Right lobe of liver (tissue), 4 donors: ENCODE data around the gene ATP8B2.

Experiments used
- POLR2A ChIP-seq: fragments of 450-650 bp; IDR thresholded peaks from one replicate; pipeline ENCODE4 v1.6.1; 2017; ENCODE audit warnings: antibody characterized with exemption, mild to moderate bottlenecking
- TF ChIP-seq, protein P1 (sequence below), 4 donors: fragments of 200-600 bp in 3 of 4; fragments of 450-650 bp in 1 of 4; IDR thresholded peaks; one replicate each; pipeline versions ENCODE4 v1.5.1 to v1.8.0; 2016 to 2022; ENCODE audit warnings: antibody characterized with exemption in 4 of 4, mild to moderate bottlenecking in 2 of 4
- donor health status: DM: no; HTN: no; CAD: no.
- donor health status: DM: no; HTN: no; CAD: no.
- donor health status: DM: no; HTN: yes; CAD: no.

GRCh38 chr1:154338875-154339274, 13.6 kb downstream of the ATP8B2 start:
- TF ChIP-seq, protein P1, sequence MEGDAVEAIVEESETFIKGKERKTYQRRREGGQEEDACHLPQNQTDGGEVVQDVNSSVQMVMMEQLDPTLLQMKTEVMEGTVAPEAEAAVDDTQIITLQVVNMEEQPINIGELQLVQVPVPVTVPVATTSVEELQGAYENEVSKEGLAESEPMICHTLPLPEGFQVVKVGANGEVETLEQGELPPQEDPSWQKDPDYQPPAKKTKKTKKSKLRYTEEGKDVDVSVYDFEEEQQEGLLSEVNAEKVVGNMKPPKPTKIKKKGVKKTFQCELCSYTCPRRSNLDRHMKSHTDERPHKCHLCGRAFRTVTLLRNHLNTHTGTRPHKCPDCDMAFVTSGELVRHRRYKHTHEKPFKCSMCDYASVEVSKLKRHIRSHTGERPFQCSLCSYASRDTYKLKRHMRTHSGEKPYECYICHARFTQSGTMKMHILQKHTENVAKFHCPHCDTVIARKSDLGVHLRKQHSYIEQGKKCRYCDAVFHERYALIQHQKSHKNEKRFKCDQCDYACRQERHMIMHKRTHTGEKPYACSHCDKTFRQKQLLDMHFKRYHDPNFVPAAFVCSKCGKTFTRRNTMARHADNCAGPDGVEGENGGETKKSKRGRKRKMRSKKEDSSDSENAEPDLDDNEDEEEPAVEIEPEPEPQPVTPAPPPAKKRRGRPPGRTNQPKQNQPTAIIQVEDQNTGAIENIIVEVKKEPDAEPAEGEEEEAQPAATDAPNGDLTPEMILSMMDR (IDR thresholded peaks at IDR 0.05): no peak
- no peak for TF ChIP-seq POLR2A
